Measurements from ENCODE around the gene TMEM26.

The TMEM26 gene

GRCh38 chr10:61452655-61453641, at the start of gene TMEM26:
TMEM26 (minus strand) TSS chr10:61453381; CDS start chr10:61453081, 300 bp downstream.
- in situ Hi-C loops (cut with MboI; ENCODE audit: low sequenced_read_pairs), result no loop called here

GRCh38 chr10:61500460-61500859, 47.3 kb upstream of the TMEM26 start:
- in situ Hi-C loops (cut with MboI; ENCODE audit: low sequenced_read_pairs), result no loop called here

- in situ Hi-C loops (cut with MboI; ENCODE audit: low sequenced_read_pairs), result no loop called here
Observed at GRCh38 chr10:61492364-61492995, 39.3 kb upstream of the TMEM26 start.

- in situ Hi-C loops (cut with MboI; ENCODE audit: low sequenced_read_pairs), result no loop called here
Observed at GRCh38 chr10:61487506-61487905, 34.3 kb upstream of the TMEM26 start.

GRCh38 chr10:61486738-61487396, 33.7 kb upstream of the TMEM26 start:
- in situ Hi-C loops (cut with MboI; ENCODE audit: low sequenced_read_pairs), result no loop called here

- in situ Hi-C loops (cut with MboI; ENCODE audit: low sequenced_read_pairs), result no loop called here
Observed at GRCh38 chr10:61486251-61486650, 33.1 kb upstream of the TMEM26 start.

- in situ Hi-C loops (cut with MboI; ENCODE audit: low sequenced_read_pairs), result no loop called here
Observed at GRCh38 chr10:61481597-61481996, 28.4 kb upstream of the TMEM26 start.

- in situ Hi-C loops (cut with MboI; ENCODE audit: low sequenced_read_pairs), result no loop called here
Observed at GRCh38 chr10:61480208-61480607, 27.0 kb upstream of the TMEM26 start.

- in situ Hi-C loops (cut with MboI; ENCODE audit: low sequenced_read_pairs), result no loop called here
Observed at GRCh38 chr10:61478621-61479312, 25.6 kb upstream of the TMEM26 start.

GRCh38 chr10:61477451-61477850, 24.3 kb upstream of the TMEM26 start:
- in situ Hi-C loops (cut with MboI; ENCODE audit: low sequenced_read_pairs), result no loop called here

GRCh38 chr10:61476529-61476928, 23.3 kb upstream of the TMEM26 start:
- in situ Hi-C loops (cut with MboI; ENCODE audit: low sequenced_read_pairs), result no loop called here

GRCh38 chr10:61475449-61475873, 22.3 kb upstream of the TMEM26 start:
- in situ Hi-C loops (cut with MboI; ENCODE audit: low sequenced_read_pairs), result no loop called here

GRCh38 chr10:61472090-61472674, 19.0 kb upstream of the TMEM26 start:
- in situ Hi-C loops (cut with MboI; ENCODE audit: low sequenced_read_pairs), result no loop called here

GRCh38 chr10:61471491-61471890, 18.3 kb upstream of the TMEM26 start:
- in situ Hi-C loops (cut with MboI; ENCODE audit: low sequenced_read_pairs), result no loop called here

GRCh38 chr10:61470740-61471139, 17.6 kb upstream of the TMEM26 start:
- in situ Hi-C loops (cut with MboI; ENCODE audit: low sequenced_read_pairs), result no loop called here

- in situ Hi-C loops (cut with MboI; ENCODE audit: low sequenced_read_pairs), result no loop called here
Observed at GRCh38 chr10:61465901-61466632, 12.9 kb upstream of the TMEM26 start.

GRCh38 chr10:61465171-61465496, 12.0 kb upstream of the TMEM26 start:
- in situ Hi-C loops (cut with MboI; ENCODE audit: low sequenced_read_pairs), result no loop called here

- in situ Hi-C loops (cut with MboI; ENCODE audit: low sequenced_read_pairs), result no loop called here
Observed at GRCh38 chr10:61464461-61465170, 11.4 kb upstream of the TMEM26 start.

Data from HL-60/S4 treated with retinoic acid at 250 ng/mL for 4 days and 3 days (cell line).